DOHH2 (cell line): Measurements from ENCODE around the gene SCN4A.

Experiments used
- H3F3A ChIP-seq: fragments of 200-600 bp; sonication (generic), shearing (Covaris generic); 2 replicates; pipeline ENCODE4 v1.6.0; 2016; ENCODE audit warnings: antibody characterized with exemption, mild to moderate bottlenecking; ENCODE audit not compliant: control insufficient read depth, insufficient read depth
- H3K27ac ChIP-seq: fragments of 200-600 bp; sonication (generic); 2 replicates; pipeline ENCODE4 v1.5.1; 2014; ENCODE audit warnings: low read depth, mild to moderate bottlenecking, low read length, moderate library complexity
- H3K27me3 ChIP-seq: fragments of 200-600 bp; sonication (generic); 2 replicates; pipeline ENCODE4 v1.6.1; 2014; ENCODE audit warnings: mild to moderate bottlenecking, low read length, mixed read lengths; ENCODE audit not compliant: control insufficient read depth
- H3K36me3 ChIP-seq: fragments of 200-600 bp; sonication (generic); 2 replicates; pipeline ENCODE4 v1.6.1; 2014; ENCODE audit warnings: mild to moderate bottlenecking, low read length, moderate library complexity, mixed read lengths; ENCODE audit not compliant: control insufficient read depth
- H3K4me1 ChIP-seq: fragments of 200-600 bp; sonication (generic); 2 replicates; pipeline ENCODE4 v1.6.1; 2014; ENCODE audit warnings: mild to moderate bottlenecking, low read length, mixed read lengths; ENCODE audit not compliant: control insufficient read depth
- H3K4me2 ChIP-seq: fragments of 200-600 bp; sonication (generic); 2 replicates; pipeline ENCODE4 v1.6.0; 2014; ENCODE audit warnings: mild to moderate bottlenecking, low read length, moderate library complexity
- H3K4me3 ChIP-seq: fragments of 200-600 bp; sonication (generic); 2 replicates; pipeline ENCODE4 v1.5.1; 2014; ENCODE audit warnings: mild to moderate bottlenecking, low read length, mixed read lengths
- H3K79me2 ChIP-seq: fragments of 200-600 bp; sonication (generic); 2 replicates; pipeline ENCODE4 v1.6.1; 2014; ENCODE audit warnings: mild to moderate bottlenecking, low read length, mixed read lengths; ENCODE audit not compliant: control insufficient read depth
- H3K9me2 ChIP-seq: fragments of 200-600 bp; sonication (generic); replicated peaks from 2 replicates; pipeline ENCODE4 v1.6.1; 2014; ENCODE audit warnings: mild to moderate bottlenecking, low read length, mixed read lengths; ENCODE audit not compliant: control insufficient read depth
- H3K9me3 ChIP-seq: fragments of 200-600 bp; sonication (generic); 2 replicates; pipeline ENCODE4 v1.6.1; 2014; ENCODE audit warnings: antibody characterized with exemption, low read length, mixed read lengths; ENCODE audit not compliant: control insufficient read depth, insufficient read depth
- H4K20me1 ChIP-seq: fragments of 200-600 bp; sonication (generic); 2 replicates; pipeline ENCODE4 v1.6.0; 2014; ENCODE audit warnings: low read depth, mild to moderate bottlenecking, antibody characterized with exemption, low read length, moderate library complexity; ENCODE audit not compliant: control insufficient read depth, insufficient read depth
- CTCF ChIP-seq: fragments of 200-600 bp; sonication (generic); IDR thresholded peaks from one replicate; pipeline ENCODE4 v1.5.1; 2014; ENCODE audit warnings: antibody characterized with exemption, mild to moderate bottlenecking, low read depth, low read length; ENCODE audit not compliant: poor library complexity, severe bottlenecking
- EZH2phosphoT487 ChIP-seq: fragments of 200-600 bp; sonication (generic); IDR thresholded peaks from 2 replicates; pipeline ENCODE4 v1.6.1; 2017; ENCODE audit warnings: borderline replicate concordance, mild to moderate bottlenecking, antibody characterized with exemption, low read length, moderate library complexity, mixed read lengths

SCN4A gene

GRCh38 chr17:64005734-64006167 is 33.0 kb upstream of the SCN4A start:
- TF ChIP-seq EZH2phosphoT487, result no peak
- no peak for TF ChIP-seq CTCF
- peaks cover 14% of the 10 kb centered on the region; the same call in 1 of the 2 replicates for H3K36me3 ChIP-seq
- 0 out of 2 replicates have a peak, but pooled peaks cover 4% of the 10 kb centered on the region for H4K20me1 ChIP-seq
- H3K27me3 ChIP-seq, result no peaks in the 10 kb centered on the region
- H3K4me1 ChIP-seq, result no peaks in the 10 kb centered on the region
- H3K4me2 ChIP-seq, result no peak overlapping the region
- H3K9me2 ChIP-seq, result no peaks in the 10 kb centered on the region
- peaks cover 7% of the 10 kb centered on the region; the same call in 1 of the 2 replicates for H3K79me2 ChIP-seq
- no peaks in the 10 kb centered on the region for H3F3A ChIP-seq
- no peaks in the 10 kb centered on the region for H3K9me3 ChIP-seq
- H3K4me3 ChIP-seq, result no peak overlapping the region
- H3K27ac ChIP-seq, result no peak overlapping the region

GRCh38 chr17:64004903-64005733 is 32.4 kb upstream of the SCN4A start:
- H3K36me3 ChIP-seq, result peaks cover 14% of the 10 kb centered on the region; the same call in 1 of the 2 replicates
- no peaks in the 10 kb centered on the region for H3K27me3 ChIP-seq
- H3K4me1 ChIP-seq, result no peaks in the 10 kb centered on the region
- no peak overlapping the region for H3K27ac ChIP-seq
- H3K4me3 ChIP-seq, result no peak overlapping the region
- H3K9me2 ChIP-seq, result no peaks in the 10 kb centered on the region
- peaks cover 7% of the 10 kb centered on the region; the same call in 1 of the 2 replicates for H3K79me2 ChIP-seq
- no peak overlapping the region for H3K4me2 ChIP-seq
- 0 out of 2 replicates have a peak, but pooled peaks cover 4% of the 10 kb centered on the region for H4K20me1 ChIP-seq
- H3F3A ChIP-seq, result no peaks in the 10 kb centered on the region
- H3K9me3 ChIP-seq, result no peaks in the 10 kb centered on the region
- TF ChIP-seq CTCF, result no peak
- no peak for TF ChIP-seq EZH2phosphoT487

- Histone ChIP-seq H3K27ac (no peak overlapping the region), H3K79me2 (0 out of 2 replicates have a peak, but pooled peaks cover 2% of the 10 kb centered on the region), H3K4me2 (no peak overlapping the region), H3K9me2 (no peaks in the 10 kb centered on the region), H3K4me1 (no peaks in the 10 kb centered on the region), H3K27me3 (peaks cover 6% of the 10 kb centered on the region), H3K9me3 (no peaks in the 10 kb centered on the region), H3K4me3 (no peak overlapping the region), H4K20me1 (no peaks in the 10 kb centered on the region), H3F3A (no peaks in the 10 kb centered on the region), H3K36me3 (peaks cover 14% of the 10 kb centered on the region; the same call in 1 of the 2 replicates)
- TF ChIP-seq CTCF (no peak), EZH2phosphoT487 (no peak)
These were observed 31.6 kb upstream of the SCN4A start for GRCh38 chr17:64004218-64004770.
